H9 (cell line): Measurements from ENCODE around the gene COL8A2. TPM values are rescaled to one million over a fixed set of nuclear protein-coding genes. Genes with fewer than 3 reads are reported as not detected.

Source experiments
- DNase-seq: peaks from one replicate; pipeline ENCODE4 v3.0.0-alpha.2; 2017
- H2AFZ ChIP-seq: one replicate; pipeline ENCODE4 v1.6.1; 2013; ENCODE audit warnings: mild to moderate bottlenecking, low read length, control low read depth, moderate library complexity
- H2AK5ac ChIP-seq: 2 replicates; pipeline ENCODE4 v1.6.1; 2013; ENCODE audit warnings: low read length, control low read depth, mixed read lengths; ENCODE audit not compliant: insufficient read length
- H2BK120ac ChIP-seq: one replicate; pipeline ENCODE4 v1.6.1; 2013; ENCODE audit warnings: low read depth, mild to moderate bottlenecking, low read length, control low read depth, inconsistent platforms; ENCODE audit not compliant: poor library complexity, severe bottlenecking
- H2BK12ac ChIP-seq: 2 replicates; pipeline ENCODE4 v1.6.1; 2013; ENCODE audit warnings: low read length, control low read depth, mixed read lengths, low read depth; ENCODE audit not compliant: insufficient read length
- H2BK15ac ChIP-seq: 2 replicates; pipeline ENCODE4 v1.6.1; 2013; ENCODE audit warnings: low read depth, low read length, control low read depth
- H2BK20ac ChIP-seq: one replicate; pipeline ENCODE4 v1.6.1; 2013; ENCODE audit warnings: low read depth, mild to moderate bottlenecking, low read length, control low read depth, inconsistent platforms; ENCODE audit not compliant: poor library complexity, severe bottlenecking
- H2BK5ac ChIP-seq: 2 replicates; pipeline ENCODE4 v1.6.1; 2013; ENCODE audit warnings: low read length, control low read depth, mixed read lengths; ENCODE audit not compliant: insufficient read length
- H3K14ac ChIP-seq: 2 replicates; pipeline ENCODE4 v1.6.1; 2013; ENCODE audit warnings: low read length, control low read depth; ENCODE audit not compliant: insufficient read depth
- H3K18ac ChIP-seq: 2 replicates; pipeline ENCODE4 v1.6.1; 2013; ENCODE audit warnings: low read depth, mild to moderate bottlenecking, mixed read lengths, low read length, control low read depth; ENCODE audit not compliant: insufficient read length
- H3K23ac ChIP-seq: 2 replicates; pipeline ENCODE4 v1.6.1; 2013; ENCODE audit warnings: low read length, control low read depth, mixed read lengths, low read depth; ENCODE audit not compliant: insufficient read length
- H3K23me2 ChIP-seq: 2 replicates; pipeline ENCODE4 v1.6.1; 2013; ENCODE audit warnings: low read depth, mild to moderate bottlenecking, mixed read lengths, low read length, control low read depth; ENCODE audit not compliant: insufficient read length, poor library complexity, severe bottlenecking
- H3K27ac ChIP-seq: 2 replicates; pipeline ENCODE4 v1.5.1; 2013; ENCODE audit warnings: low read length, control low read depth, mixed read lengths, low read depth; ENCODE audit not compliant: insufficient read length
- H3K27me3 ChIP-seq: 2 replicates; pipeline ENCODE4 v1.6.1; 2013; ENCODE audit warnings: low read length, control low read depth, inconsistent platforms; ENCODE audit not compliant: insufficient read depth
- H3K4ac ChIP-seq: 2 replicates; pipeline ENCODE4 v1.6.1; 2013; ENCODE audit warnings: low read depth, mild to moderate bottlenecking, control low read depth, inconsistent platforms, low read length, moderate library complexity
- H3K4me1 ChIP-seq: 2 replicates; pipeline ENCODE4 v1.6.1; 2013; ENCODE audit warnings: low read length, control low read depth, inconsistent platforms; ENCODE audit not compliant: insufficient read depth
- H3K4me2 ChIP-seq: 2 replicates; pipeline ENCODE4 v1.6.1; 2013; ENCODE audit warnings: low read length, control low read depth, mixed read lengths; ENCODE audit not compliant: insufficient read length, insufficient read depth
- H3K56ac ChIP-seq: 2 replicates; pipeline ENCODE4 v1.6.1; 2013; ENCODE audit warnings: low read depth, mild to moderate bottlenecking, mixed read lengths, low read length, control low read depth; ENCODE audit not compliant: insufficient read length
- H3K79me1 ChIP-seq: 2 replicates; pipeline ENCODE4 v1.6.1; 2013; ENCODE audit warnings: low read depth, mild to moderate bottlenecking, moderate library complexity, low read length, control low read depth, inconsistent platforms; ENCODE audit not compliant: insufficient read depth, poor library complexity, severe bottlenecking
- H3K79me2 ChIP-seq: 2 replicates; pipeline ENCODE4 v1.6.1; 2013; ENCODE audit warnings: low read length, control low read depth, inconsistent platforms; ENCODE audit not compliant: insufficient read depth
- H3K9ac ChIP-seq: 2 replicates; pipeline ENCODE4 v1.6.1; 2013; ENCODE audit warnings: low read length, control low read depth, mixed read lengths; ENCODE audit not compliant: insufficient read length; ENCODE audit errors: extremely low read depth
- H3K9me3 ChIP-seq: one replicate; pipeline ENCODE4 v1.6.1; 2013; ENCODE audit warnings: low read depth, low read length, inconsistent platforms; ENCODE audit not compliant: control insufficient read depth
- H3T11ph ChIP-seq: one replicate; pipeline ENCODE4 v1.6.1; 2013; ENCODE audit warnings: mild to moderate bottlenecking, low read length, control low read depth, inconsistent platforms
- H4K20me1 ChIP-seq: one replicate; pipeline ENCODE4 v1.6.1; 2013; ENCODE audit not compliant: control insufficient read depth, insufficient read length, insufficient read depth
- H4K5ac ChIP-seq: 2 replicates; pipeline ENCODE4 v1.6.1; 2013; ENCODE audit warnings: low read depth, mild to moderate bottlenecking, mixed read lengths, low read length, control low read depth; ENCODE audit not compliant: insufficient read length
- H4K8ac ChIP-seq: replicated peaks from 2 replicates; pipeline ENCODE4 v1.6.1; 2013; ENCODE audit warnings: low read length, control low read depth, mixed read lengths, low read depth; ENCODE audit not compliant: insufficient read length
- H4K91ac ChIP-seq: 2 replicates; pipeline ENCODE4 v1.6.1; 2013; ENCODE audit warnings: low read depth, mild to moderate bottlenecking, moderate library complexity, mixed read lengths, low read length, control low read depth; ENCODE audit not compliant: insufficient read length
- H3K27ac Mint-ChIP-seq, 3 experiments: 2 replicates in 2 of 3; 3 replicates in 1 of 3; pipeline ENCODE4 v1.8.0; 2020 to 2021; ENCODE audit warnings: mixed read lengths in 3 of 3, mild to moderate bottlenecking in 1 of 3, moderate library complexity in 1 of 3
- H3K27me3 Mint-ChIP-seq: 2 replicates; pipeline ENCODE4 v1.8.0; 2021; ENCODE audit warnings: low read depth, mild to moderate bottlenecking, moderate library complexity, mixed read lengths
- H3K36me3 Mint-ChIP-seq, 3 experiments: 2 replicates in 2 of 3; 3 replicates in 1 of 3; pipeline ENCODE4 v1.8.0; 2020 to 2021; ENCODE audit warnings: low read depth in 3 of 3, mixed read lengths in 3 of 3; ENCODE audit not compliant: insufficient read depth in 1 of 3
- H3K4me1 Mint-ChIP-seq, 2 experiments: 2 replicates each; pipeline ENCODE4 v1.8.0; 2020; ENCODE audit warnings: mixed read lengths in 2 of 2
- H3K4me3 Mint-ChIP-seq, 2 experiments: 2 replicates in 1 of 2; 3 replicates in 1 of 2; pipeline ENCODE4 v1.8.0; 2020 to 2021; ENCODE audit warnings: mild to moderate bottlenecking in 2 of 2, mixed read lengths in 2 of 2, moderate library complexity in 1 of 2
- H3K9me3 Mint-ChIP-seq, 2 experiments: 2 replicates in 1 of 2; 3 replicates in 1 of 2; pipeline ENCODE4 v1.8.0; 2020; ENCODE audit warnings: mild to moderate bottlenecking in 2 of 2, mixed read lengths in 2 of 2, moderate library complexity in 1 of 2
- CTCF ChIP-seq: fragments of 200-600 bp; sonication (generic); conservative IDR thresholded peaks from 3 replicates; pipeline ENCODE4 v1.8.0; 2021; ENCODE audit warnings: antibody characterized with exemption, mild to moderate bottlenecking
- WGBS: extraction: QIAGEN DNeasy Blood & Tissue Kit; methylation state at CpG from one replicate; pipeline ENCODE4 v1.1.7; 2013; ENCODE audit warnings: missing lambda C conversion rate, low lambda C conversion rate, mixed read lengths; ENCODE audit not compliant: insufficient read length; ENCODE audit errors: extremely low coverage; 5-methylcytosine and 5-hydroxymethylcytosine counted together
- total RNA-seq: library from RNA; stranded (reverse); gene quantifications from 2 replicates; pipeline ENCODE4 v1.2.1, GENCODE V29; 2021

The COL8A2 gene
- total RNA-seq, 1 experiment from 2014 or later, result 1.5 TPM

GRCh38 chr1:36149973-36150295 is 24.9 kb upstream of the COL8A2 start:
- Histone ChIP-seq H3K56ac (no peak overlapping the region), H4K8ac (no peak overlapping the region), H3K9ac (no peak overlapping the region), H2BK12ac (no peak overlapping the region), H2BK120ac (no peak overlapping the region), H3K23ac (no peak overlapping the region), H3K9me3 (no peaks in the 10 kb centered on the region), H2BK15ac (no peak overlapping the region), H3K4me2 (peak overlapping the region; percentile 44), H4K5ac (no peak overlapping the region), H3K4ac (no peak overlapping the region), H3K27ac (no peak overlapping the region), H3K79me1 (no peaks in the 10 kb centered on the region), H3T11ph (no peak overlapping the region), H3K79me2 (no peaks in the 10 kb centered on the region), H3K27me3 (peaks cover 21% of the 10 kb centered on the region; the same call in 1 of the 2 replicates), H3K14ac (0 out of 2 replicates have a peak overlapping the region, but pooled peaks have one; percentile 26), H3K4me1 (no peaks in the 10 kb centered on the region; the same call in 1 of the 2 replicates), H3K18ac (peak overlapping the region; percentile 22), H2BK5ac (no peak overlapping the region), H3K23me2 (peaks cover 3% of the 10 kb centered on the region), H4K91ac (no peak overlapping the region), H2AFZ (no peak overlapping the region), H4K20me1 (no peaks in the 10 kb centered on the region), H2AK5ac (no peak overlapping the region), H2BK20ac (no peak overlapping the region)
- no CpG with 5 or more reads among the region's 6 CpGs for WGBS
- Mint-ChIP-seq H3K4me1 (peaks cover 29 to 35% of the 10 kb centered on the region in 2 experiments), H3K4me3 (peak overlapping the region; percentile 87 to 93), H3K27me3 (peaks cover 31% of the 10 kb centered on the region), H3K9me3 (no peaks in the 10 kb centered on the region; a peak in 1 of 5 replicates), H3K27ac (peak overlapping the region in 2 of 3 experiments; percentile 50 to 94; a peak in 6 of 7 replicates), H3K36me3 (peaks cover 6 to 9% (median 6%) of the 10 kb centered on the region in 3 experiments; a peak in 5 of 7 replicates)
- DNase-seq, result no peak
- TF ChIP-seq CTCF, result no peak
